ENCODE results near the gene QSER1. TPM values are rescaled to one million over a fixed set of nuclear protein-coding genes. Genes with fewer than 3 reads are reported as not detected.

Gene QSER1
- total RNA-seq, 1 donor from 2014 or later, result 15.1 TPM

DNA sequence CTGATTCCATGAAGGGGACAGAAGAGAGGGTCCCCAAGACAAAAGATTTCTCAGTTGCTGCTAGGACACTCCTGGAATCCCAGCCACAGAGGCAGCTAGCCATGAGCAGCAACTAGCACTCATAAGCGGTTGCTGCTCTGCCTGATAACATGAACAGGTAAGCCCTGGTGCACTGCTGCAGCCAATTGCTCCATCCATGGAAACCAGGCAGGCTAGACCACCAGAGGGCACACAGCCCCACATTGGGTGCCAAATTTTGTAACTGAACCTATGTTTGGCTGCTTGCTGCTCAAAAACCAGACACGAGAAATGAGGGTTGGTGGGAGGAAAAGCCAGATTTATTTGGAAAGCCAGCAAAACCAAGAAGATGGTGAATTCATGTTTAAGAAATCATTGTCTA lies 21.9 kb upstream of the QSER1 start:
- POLR2A ChIA-PET, result no interaction called here
- no peak overlapping the region for H3K27ac Mint-ChIP-seq

DNA sequence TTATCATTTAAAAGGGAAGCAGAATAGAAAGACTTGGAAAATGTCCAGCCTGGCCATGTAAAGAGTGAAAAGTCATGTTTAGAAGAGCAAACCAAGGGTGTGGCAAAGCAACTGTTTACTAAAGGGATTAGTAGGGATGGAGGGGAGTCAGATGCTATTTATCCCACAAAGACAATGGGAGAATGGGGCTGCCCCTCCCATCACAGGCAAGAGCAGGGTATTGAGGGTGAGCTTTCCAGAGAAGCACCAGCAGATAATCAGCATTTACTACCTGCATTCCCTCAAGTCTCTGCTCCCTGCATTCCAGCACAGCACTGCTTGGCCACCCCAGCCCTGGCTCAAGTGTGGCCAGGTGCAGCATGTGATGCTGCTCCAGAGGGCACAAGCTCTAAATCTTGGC lies 18.5 kb upstream of the QSER1 start:
- Mint-ChIP-seq H3K4me1 (no peaks in the 10 kb centered on the region), H3K36me3 (ENCODE audit: low read depth) (no peaks in the 10 kb centered on the region), H3K4me3 (no peak overlapping the region), H3K27me3 (peaks cover 8% of the 10 kb centered on the region), H3K9me3 (peaks cover 8% of the 10 kb centered on the region), H3K27ac (no peak overlapping the region)
- ATAC-seq (ENCODE audit: low read depth) (no peak), DNase-seq (no peak)
- TF ChIP-seq, protein P1, sequence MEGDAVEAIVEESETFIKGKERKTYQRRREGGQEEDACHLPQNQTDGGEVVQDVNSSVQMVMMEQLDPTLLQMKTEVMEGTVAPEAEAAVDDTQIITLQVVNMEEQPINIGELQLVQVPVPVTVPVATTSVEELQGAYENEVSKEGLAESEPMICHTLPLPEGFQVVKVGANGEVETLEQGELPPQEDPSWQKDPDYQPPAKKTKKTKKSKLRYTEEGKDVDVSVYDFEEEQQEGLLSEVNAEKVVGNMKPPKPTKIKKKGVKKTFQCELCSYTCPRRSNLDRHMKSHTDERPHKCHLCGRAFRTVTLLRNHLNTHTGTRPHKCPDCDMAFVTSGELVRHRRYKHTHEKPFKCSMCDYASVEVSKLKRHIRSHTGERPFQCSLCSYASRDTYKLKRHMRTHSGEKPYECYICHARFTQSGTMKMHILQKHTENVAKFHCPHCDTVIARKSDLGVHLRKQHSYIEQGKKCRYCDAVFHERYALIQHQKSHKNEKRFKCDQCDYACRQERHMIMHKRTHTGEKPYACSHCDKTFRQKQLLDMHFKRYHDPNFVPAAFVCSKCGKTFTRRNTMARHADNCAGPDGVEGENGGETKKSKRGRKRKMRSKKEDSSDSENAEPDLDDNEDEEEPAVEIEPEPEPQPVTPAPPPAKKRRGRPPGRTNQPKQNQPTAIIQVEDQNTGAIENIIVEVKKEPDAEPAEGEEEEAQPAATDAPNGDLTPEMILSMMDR (IDR thresholded peaks at IDR 0.05), result no peak
- ChIA-PET POLR2A (no interaction called here), CTCF (no interaction called here)
- intact Hi-C loops (cut with micrococcal nuclease), result no loop called here

More for the DNA sequence above, 21.9 kb upstream of the QSER1 start:
- Mint-ChIP-seq H3K9me3 (peaks cover 11% of the 10 kb centered on the region), H3K4me1 (no peaks in the 10 kb centered on the region), H3K27me3 (peaks cover 11% of the 10 kb centered on the region), H3K4me3 (no peak overlapping the region), H3K36me3 (ENCODE audit: low read depth) (no peaks in the 10 kb centered on the region)
- no peak for DNase-seq
- CTCF ChIA-PET, result no interaction called here
- intact Hi-C loops (cut with micrococcal nuclease), result loop anchor here (1.0 kb wide), 1 partner anchor 195 kb away; no protein-coding TSS in a partner anchor
- TF ChIP-seq, protein P1 (IDR thresholded peaks at IDR 0.05), result no peak
- no peak for ATAC-seq (ENCODE audit: low read depth)

DNA sequence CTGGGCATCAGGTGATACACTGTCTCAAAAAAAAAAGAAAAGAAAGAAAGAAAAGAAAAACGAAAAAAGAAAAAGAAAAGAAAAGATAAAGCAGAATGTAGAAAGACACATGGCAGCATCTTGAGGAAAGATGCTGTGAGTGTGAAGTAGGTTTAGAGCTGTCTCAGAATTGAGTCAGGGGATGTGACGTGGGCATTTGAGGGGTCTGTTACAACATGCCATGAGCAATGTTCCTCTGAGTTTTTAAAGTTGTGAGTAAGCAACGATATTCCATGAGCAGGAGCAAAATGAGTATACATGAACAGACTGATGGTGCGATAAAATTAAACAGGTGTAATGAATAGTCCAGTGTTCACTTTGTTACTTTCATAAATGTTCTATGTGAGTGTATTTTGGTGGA lies 11.3 kb upstream of the QSER1 start:
- intact Hi-C loops (cut with micrococcal nuclease), result no loop called here
- CTCF ChIA-PET, result no interaction called here
- DNase-seq (no peak), ATAC-seq (ENCODE audit: low read depth) (no peak)
- no peak overlapping the region for H3K27ac Mint-ChIP-seq
- H3K36me3 Mint-ChIP-seq (ENCODE audit: low read depth), result no peaks in the 10 kb centered on the region
- no peak overlapping the region for H3K4me3 Mint-ChIP-seq
- POLR2A ChIA-PET, result interaction anchor here (1.4 kb wide), 1 partner anchor 11 kb away, joined by 6 read pairs; the partner anchor contains the start of gene QSER1
- no peaks in the 10 kb centered on the region for H3K9me3 Mint-ChIP-seq
- TF ChIP-seq, protein P1 (IDR thresholded peaks at IDR 0.05), result no peak
- H3K27me3 Mint-ChIP-seq, result peaks cover 3% of the 10 kb centered on the region
- H3K4me1 Mint-ChIP-seq, result no peaks in the 10 kb centered on the region

DNA sequence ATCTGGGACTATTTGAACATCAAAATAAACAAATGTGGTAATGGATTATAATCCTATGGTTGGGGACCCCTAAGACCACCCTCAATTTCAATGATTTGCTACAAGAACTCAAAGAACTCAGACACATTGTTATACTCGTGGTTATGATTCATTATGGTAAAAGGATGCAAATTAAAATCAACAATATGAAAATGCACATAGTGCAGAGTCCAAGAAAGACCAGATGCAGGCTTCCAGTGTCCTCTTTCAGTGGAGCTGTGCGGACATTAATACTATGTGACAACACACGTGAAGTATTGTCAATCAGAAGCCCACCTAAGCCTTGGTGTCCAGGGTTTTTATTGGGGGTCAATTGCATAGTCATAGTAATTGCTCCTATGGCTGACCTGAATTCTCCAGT lies 9.2 kb upstream of the QSER1 start:
- Mint-ChIP-seq H3K4me3 (no peak overlapping the region), H3K27ac (no peak overlapping the region), H3K27me3 (no peaks in the 10 kb centered on the region), H3K36me3 (ENCODE audit: low read depth) (no peaks in the 10 kb centered on the region), H3K4me1 (no peaks in the 10 kb centered on the region), H3K9me3 (no peaks in the 10 kb centered on the region)
- TF ChIP-seq, protein P1 (IDR thresholded peaks at IDR 0.05), result no peak
- intact Hi-C loops (cut with micrococcal nuclease), result no loop called here
- ChIA-PET POLR2A (no interaction called here), CTCF (no interaction called here)
- ATAC-seq (ENCODE audit: low read depth) (no peak), DNase-seq (no peak)

DNA sequence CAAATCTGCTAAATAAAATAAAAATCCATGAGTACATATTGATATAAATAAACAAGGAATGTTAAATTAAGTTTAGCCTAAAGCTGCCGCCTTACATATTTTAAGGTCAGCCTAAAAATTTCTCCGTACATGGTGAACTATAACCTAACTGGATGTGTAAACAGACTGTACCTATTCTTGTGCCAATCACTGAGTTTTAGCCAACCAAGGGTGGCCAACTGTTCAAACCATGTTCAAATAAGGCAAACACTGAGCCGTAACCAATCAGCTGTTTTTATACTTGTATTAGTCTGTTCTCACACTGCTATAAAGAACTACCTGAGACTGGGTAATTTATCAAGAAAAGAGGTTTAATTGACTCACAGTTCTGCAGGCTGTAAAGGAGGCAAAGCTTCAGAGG lies 8.6 kb upstream of the QSER1 start:
- ChIA-PET CTCF (no interaction called here), POLR2A (no interaction called here)
- no peak for ATAC-seq (ENCODE audit: low read depth)
- Mint-ChIP-seq H3K27ac (no peak overlapping the region), H3K27me3 (no peaks in the 10 kb centered on the region), H3K4me1 (no peaks in the 10 kb centered on the region), H3K4me3 (no peak overlapping the region), H3K36me3 (ENCODE audit: low read depth) (no peaks in the 10 kb centered on the region), H3K9me3 (no peaks in the 10 kb centered on the region)
- TF ChIP-seq, protein P1 (IDR thresholded peaks at IDR 0.05), result no peak
- intact Hi-C loops (cut with micrococcal nuclease), result loop anchor here (1.0 kb wide), 1 partner anchor 181 kb away; no protein-coding TSS in a partner anchor
- DNase-seq, result no peak

Measured in activated B cell treated with CpG ODN at 0.5 μM for 24 hours (primary cell).